ENCODE measurements around the gene AFF3. TPM values are rescaled to one million over a fixed set of nuclear protein-coding genes. Genes with fewer than 3 reads are reported as not detected.

Gene AFF3
- total and polyA plus RNA-seq, 12 donors = 0.39 to 16.9 (median 7.0) TPM

GRCh38 chr2:99618579-99619097 is 523.8 kb downstream of the AFF3 start:
- no peak overlapping the region for H3K4me3 ChIP-seq
- no peaks in the 10 kb centered on the region for H3K27me3 ChIP-seq
- no peaks in the 10 kb centered on the region for H3K9me3 ChIP-seq
- no peak overlapping the region for H3K27ac ChIP-seq
- WGBS, 2 donors = 74 to 77% methylated on average over 6 of the region's 6 CpGs
- DNase-seq = no peak
- ATAC-seq = no peak
- peaks cover 0 to 37% (median 9%) of the 10 kb centered on the region in 9 donors for H3K4me1 ChIP-seq
- no peak for TF ChIP-seq CTCF (IDR thresholded peaks at IDR 0.05)
- intact Hi-C loops (cut with DNase I) = no loop called here
- H3K36me3 ChIP-seq = no peaks in the 10 kb centered on the region

GRCh38 chr2:99617811-99618210 is 524.6 kb downstream of the AFF3 start:
- WGBS, 2 donors = 84 to 88% methylated on average over 5 of the region's 5 CpGs
- Histone ChIP-seq H3K27ac (no peak overlapping the region), H3K4me1 (peaks cover 0 to 34% (median 8%) of the 10 kb centered on the region in 9 donors), H3K27me3 (no peaks in the 10 kb centered on the region), H3K4me3 (no peak overlapping the region), H3K36me3 (no peaks in the 10 kb centered on the region), H3K9me3 (no peaks in the 10 kb centered on the region)
- intact Hi-C loops (cut with DNase I) = no loop called here
- no peak for DNase-seq
- no peak for TF ChIP-seq CTCF (IDR thresholded peaks at IDR 0.05)
- ATAC-seq = no peak

DNA sequence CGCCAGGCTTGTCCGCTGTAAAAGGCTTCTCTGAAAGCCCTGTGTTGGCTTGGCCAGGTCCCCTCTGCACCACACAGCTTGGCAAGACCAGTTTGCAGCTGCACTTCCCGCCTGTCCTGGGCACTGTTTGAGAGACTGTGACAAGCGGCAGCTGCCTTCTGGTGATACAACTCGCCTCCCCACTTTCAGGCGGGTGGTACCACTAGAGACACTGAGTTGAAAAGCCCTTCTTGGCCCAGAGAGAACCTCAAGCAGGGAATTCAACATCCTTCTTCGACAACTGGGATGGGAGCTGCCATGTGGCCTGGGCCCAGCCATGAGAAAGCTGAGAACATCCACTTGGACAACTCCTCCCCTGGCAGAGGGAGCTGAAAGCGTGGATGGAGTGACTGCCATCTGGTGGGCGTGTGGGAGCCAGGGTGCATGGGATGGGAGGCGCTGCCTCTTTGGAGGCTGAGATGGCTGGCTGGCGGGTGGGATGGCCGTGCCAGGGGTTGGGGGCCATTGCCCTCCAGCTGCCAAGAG is 527.1 kb downstream of the AFF3 start:
- no peak for TF ChIP-seq CTCF (IDR thresholded peaks at IDR 0.05)
- Histone ChIP-seq H3K9me3 (no peaks in the 10 kb centered on the region), H3K27me3 (no peaks in the 10 kb centered on the region), H3K4me3 (no peak overlapping the region), H3K36me3 (no peaks in the 10 kb centered on the region), H3K27ac (no peak overlapping the region), H3K4me1 (peaks cover 0 to 14% (median 0%) of the 10 kb centered on the region in 9 donors)
- intact Hi-C loops (cut with DNase I) = no loop called here
- peak in 1 of 8 donors; percentile 27 for ATAC-seq
- 92% methylated on average over 12 of the region's 12 CpGs for WGBS, 2 donors
- DNase-seq = no peak

- Histone ChIP-seq H3K27ac (no peak overlapping the region), H3K27me3 (no peaks in the 10 kb centered on the region), H3K9me3 (no peaks in the 10 kb centered on the region), H3K4me3 (no peak overlapping the region), H3K4me1 (peaks cover 0 to 5% (median 0%) of the 10 kb centered on the region in 9 donors), H3K36me3 (no peaks in the 10 kb centered on the region)
- ATAC-seq = no peak
- intact Hi-C loops (cut with DNase I) = no loop called here
- 82% methylated on average over 3 of the region's 3 CpGs for WGBS, 2 donors
- DNase-seq = no peak
- TF ChIP-seq CTCF (IDR thresholded peaks at IDR 0.05) = no peak
These were observed 528.4 kb downstream of the AFF3 start for GRCh38 chr2:99613980-99614379.
